Endothelial cell of umbilical vein (primary cell): ENCODE data around the gene SPRR3.

Source experiments
- EZH2 ChIP-seq: IDR thresholded peaks from 2 replicates; pipeline ENCODE4 v1.6.1; 2012; ENCODE audit warnings: borderline replicate concordance, low read depth, mild to moderate bottlenecking, moderate library complexity, low read length, inconsistent platforms; ENCODE audit not compliant: severe bottlenecking
- TF ChIP-seq, protein P1 (sequence below), 2 donors: IDR thresholded peaks; 1 replicate in 1 of 2; 2 replicates in 1 of 2; pipeline ENCODE4 v1.5.1; 2011; ENCODE audit warnings: low read length in 2 of 2, mild to moderate bottlenecking in 2 of 2, moderate library complexity in 2 of 2, control low read depth in 1 of 2, inconsistent platforms in 1 of 2, low read depth in 1 of 2; ENCODE audit not compliant: insufficient read depth in 1 of 2; ENCODE audit errors: extremely low read depth in 1 of 2
- TF ChIP-seq, protein P2 (sequence below): IDR thresholded peaks from 2 replicates; pipeline ENCODE4 v1.6.1; 2011; ENCODE audit not compliant: insufficient read depth, insufficient read length

DNA sequence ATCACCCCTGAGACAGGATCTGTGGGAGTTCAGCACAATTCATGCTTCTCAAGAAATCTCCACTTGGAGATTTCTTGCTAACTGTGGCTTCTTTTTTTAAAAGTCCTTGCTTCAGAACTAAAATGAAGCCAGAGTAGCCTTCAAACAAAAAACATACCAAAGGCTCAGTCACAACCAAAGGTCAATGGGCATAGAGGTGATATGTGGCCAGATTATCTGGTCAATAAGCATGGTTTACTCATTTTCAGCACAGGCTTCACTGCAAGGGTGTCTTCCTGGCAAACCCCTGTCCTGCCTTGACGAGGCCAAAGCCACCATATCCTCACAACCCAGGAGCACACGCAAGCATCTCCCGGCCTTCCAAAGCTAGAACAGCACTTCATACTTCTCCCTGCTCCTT, 42.3 kb upstream of the SPRR3 start:
- TF ChIP-seq, protein P1, sequence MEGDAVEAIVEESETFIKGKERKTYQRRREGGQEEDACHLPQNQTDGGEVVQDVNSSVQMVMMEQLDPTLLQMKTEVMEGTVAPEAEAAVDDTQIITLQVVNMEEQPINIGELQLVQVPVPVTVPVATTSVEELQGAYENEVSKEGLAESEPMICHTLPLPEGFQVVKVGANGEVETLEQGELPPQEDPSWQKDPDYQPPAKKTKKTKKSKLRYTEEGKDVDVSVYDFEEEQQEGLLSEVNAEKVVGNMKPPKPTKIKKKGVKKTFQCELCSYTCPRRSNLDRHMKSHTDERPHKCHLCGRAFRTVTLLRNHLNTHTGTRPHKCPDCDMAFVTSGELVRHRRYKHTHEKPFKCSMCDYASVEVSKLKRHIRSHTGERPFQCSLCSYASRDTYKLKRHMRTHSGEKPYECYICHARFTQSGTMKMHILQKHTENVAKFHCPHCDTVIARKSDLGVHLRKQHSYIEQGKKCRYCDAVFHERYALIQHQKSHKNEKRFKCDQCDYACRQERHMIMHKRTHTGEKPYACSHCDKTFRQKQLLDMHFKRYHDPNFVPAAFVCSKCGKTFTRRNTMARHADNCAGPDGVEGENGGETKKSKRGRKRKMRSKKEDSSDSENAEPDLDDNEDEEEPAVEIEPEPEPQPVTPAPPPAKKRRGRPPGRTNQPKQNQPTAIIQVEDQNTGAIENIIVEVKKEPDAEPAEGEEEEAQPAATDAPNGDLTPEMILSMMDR (IDR thresholded peaks at IDR 0.05; ENCODE audit: extremely low read depth in 1 of 2, insufficient read depth in 1 of 2, low read depth in 1 of 2, low read length in 2 of 2), result no peak
- TF ChIP-seq, protein P2, sequence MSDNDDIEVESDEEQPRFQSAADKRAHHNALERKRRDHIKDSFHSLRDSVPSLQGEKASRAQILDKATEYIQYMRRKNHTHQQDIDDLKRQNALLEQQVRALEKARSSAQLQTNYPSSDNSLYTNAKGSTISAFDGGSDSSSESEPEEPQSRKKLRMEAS, result no peak
- no peak for TF ChIP-seq EZH2
